Spleen (tissue), 3 donors: ENCODE measurements around the gene PRUNE1.

ENCODE experiments used
- POLR2A ChIP-seq, 3 donors: fragments of 450-650 bp; IDR thresholded peaks; one replicate each; pipeline ENCODE4 v1.5.1; 2017; ENCODE audit warnings: antibody characterized with exemption in 3 of 3, mild to moderate bottlenecking in 1 of 3
- POLR2AphosphoS5 ChIP-seq, 3 donors: sonication (generic); formaldehyde crosslinking; IDR thresholded peaks; one replicate each; pipeline ENCODE4 v1.5.1; 2017; ENCODE audit warnings: antibody characterized with exemption in 3 of 3

DNA sequence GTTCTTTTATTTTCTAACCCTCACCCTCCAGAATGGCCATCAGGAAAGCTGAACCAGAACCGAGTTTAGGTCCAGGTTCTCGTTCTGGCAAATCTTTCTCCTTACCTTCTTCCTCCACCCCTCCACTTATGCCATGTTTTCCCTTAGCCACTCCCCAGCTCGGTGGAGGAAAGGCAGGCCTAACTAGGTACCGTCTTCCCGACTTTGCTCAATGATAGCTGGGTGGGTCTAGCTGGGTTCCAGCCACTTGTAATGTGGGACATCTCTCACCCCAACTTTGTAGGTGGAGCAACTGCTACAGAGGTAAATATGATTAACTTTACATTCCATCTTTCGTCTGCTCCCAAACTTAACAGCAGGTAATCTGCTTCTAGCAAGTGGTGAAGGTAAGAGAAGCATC lies 28.8 kb downstream of the PRUNE1 start:
- TF ChIP-seq POLR2AphosphoS5 (IDR thresholded peaks at IDR 0.05) (no peak), POLR2A (IDR thresholded peaks at IDR 0.05) (no peak)
